ENCODE measurements around the gene SIRT6.

GRCh38 chr19:4206818-4207484 is 24.6 kb upstream of the SIRT6 start:
- TF ChIP-seq EZH2 (IDR thresholded peaks at IDR 0.05; ENCODE audit: low read depth), result no peak
- peak; percentile 53 for TF ChIP-seq CTCF (conservative IDR thresholded peaks at IDR 0.05)

Data from PC-9 (cell line).